NCI-H146 treated with DMSO at 0.1 percent for 48 hours (cell line): ENCODE data around the gene C3orf62.

Source experiments
- DNase-seq: peaks from one replicate; lab custom pipeline; 2025; ENCODE audit not compliant: unreplicated experiment; lab: John Stamatoyannopoulos, UW

Gene C3orf62

DNA sequence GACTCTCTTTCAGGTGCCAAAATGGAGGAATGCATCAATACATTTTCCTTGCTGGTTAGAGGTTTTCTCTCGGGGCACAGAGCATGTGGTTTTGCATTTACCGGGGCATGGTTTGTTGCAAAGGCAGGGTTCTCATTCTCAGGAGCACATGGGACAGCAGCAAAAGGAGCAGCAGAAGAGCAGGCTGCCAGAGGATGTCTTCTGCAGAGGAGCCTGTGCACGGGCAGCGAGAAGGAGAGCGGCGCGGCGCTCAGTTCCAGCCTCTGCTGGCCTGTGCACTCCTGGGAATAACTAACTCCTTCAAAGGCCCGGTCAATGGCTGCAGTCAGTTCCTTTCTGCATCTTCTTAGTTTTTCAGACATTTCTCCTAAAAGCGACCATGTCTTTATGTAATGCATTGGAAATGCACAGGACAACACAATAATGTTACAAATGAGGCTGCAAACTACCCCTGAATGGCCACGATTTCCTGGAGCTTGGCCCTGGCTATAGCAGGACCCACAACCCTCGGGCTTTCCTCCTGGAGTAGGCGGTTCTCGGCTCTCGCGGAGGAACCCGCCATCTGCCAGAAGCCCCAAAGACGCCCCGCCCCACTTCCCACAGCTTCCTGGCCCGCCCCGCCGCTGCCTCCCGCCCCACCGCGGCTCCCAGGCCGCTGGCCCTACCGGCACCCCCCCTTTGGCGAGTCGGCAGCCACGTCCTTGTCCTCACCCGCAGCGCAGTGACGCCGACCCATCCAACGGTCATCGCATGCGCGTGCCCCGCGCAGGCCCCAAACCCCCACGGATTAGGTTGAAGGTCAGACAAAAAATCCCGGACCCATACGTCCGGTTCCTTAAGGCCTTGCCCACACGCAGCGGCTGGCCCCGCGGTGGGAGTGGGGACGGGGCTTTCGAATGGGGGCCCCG, at the start of gene C3orf62:
C3orf62 (minus strand) TSS at position 758 of the 908 bp plus-strand sequence; CDS start at position 398, 360 bp downstream.
- no peak for DNase-seq

DNA sequence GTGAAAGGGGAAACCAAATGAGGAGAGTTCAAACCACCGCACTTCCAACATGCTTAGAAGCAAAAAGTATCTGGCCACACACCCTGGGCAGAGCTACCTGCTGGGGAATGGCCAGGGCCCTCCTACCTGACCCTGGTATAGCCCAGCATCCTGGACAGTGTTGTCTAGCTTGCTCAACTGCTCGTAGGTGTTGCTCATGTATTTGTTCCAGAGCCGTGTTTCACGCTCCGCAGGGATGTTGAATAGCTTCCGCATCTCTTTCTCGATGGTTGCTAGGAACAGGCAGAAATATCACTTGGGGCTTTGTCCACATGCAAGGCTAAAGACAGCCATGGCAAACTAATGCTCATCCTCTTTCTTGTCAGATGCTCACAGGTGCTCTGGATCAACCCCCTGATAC, 47.7 kb upstream of the C3orf62 start:
- no peak for DNase-seq

DNA sequence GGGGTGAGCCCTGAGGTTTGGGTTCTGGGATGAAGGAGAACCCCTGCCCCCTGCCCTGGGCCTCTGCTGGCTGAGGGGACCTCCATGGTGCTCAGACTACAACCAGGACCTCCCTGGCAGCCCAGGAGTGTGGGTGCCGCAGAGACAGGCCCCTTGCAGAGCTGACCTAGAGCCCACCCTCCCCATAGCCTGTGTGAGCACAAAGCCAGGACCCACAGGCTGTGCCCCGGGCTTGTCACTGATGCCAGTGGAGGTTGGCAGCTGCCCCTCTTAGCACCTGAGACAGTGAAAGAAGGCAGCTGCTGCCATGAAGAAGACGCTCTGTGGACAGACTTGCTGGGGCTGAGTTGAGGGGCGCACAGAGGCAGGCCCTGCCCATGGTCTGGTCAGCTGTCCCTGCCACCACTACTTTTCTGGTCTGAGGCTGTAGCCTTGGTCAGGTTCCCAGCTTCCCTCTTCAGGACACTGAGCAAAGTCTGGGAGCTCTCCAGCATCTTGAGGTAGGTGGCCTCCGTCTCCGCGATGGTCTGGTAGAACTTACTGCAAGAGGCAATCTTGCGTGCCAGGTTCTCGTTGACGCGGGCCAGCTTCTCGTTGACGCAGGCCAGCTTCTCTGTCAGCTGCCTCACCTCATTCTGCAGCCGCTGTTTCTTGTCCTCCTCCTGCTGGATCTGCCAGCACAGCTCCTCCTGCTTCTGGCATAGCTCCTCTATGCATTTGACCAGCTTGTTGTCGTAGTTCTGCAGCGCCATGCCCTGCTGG, 39.8 kb upstream of the C3orf62 start:
- no peak for DNase-seq

DNA sequence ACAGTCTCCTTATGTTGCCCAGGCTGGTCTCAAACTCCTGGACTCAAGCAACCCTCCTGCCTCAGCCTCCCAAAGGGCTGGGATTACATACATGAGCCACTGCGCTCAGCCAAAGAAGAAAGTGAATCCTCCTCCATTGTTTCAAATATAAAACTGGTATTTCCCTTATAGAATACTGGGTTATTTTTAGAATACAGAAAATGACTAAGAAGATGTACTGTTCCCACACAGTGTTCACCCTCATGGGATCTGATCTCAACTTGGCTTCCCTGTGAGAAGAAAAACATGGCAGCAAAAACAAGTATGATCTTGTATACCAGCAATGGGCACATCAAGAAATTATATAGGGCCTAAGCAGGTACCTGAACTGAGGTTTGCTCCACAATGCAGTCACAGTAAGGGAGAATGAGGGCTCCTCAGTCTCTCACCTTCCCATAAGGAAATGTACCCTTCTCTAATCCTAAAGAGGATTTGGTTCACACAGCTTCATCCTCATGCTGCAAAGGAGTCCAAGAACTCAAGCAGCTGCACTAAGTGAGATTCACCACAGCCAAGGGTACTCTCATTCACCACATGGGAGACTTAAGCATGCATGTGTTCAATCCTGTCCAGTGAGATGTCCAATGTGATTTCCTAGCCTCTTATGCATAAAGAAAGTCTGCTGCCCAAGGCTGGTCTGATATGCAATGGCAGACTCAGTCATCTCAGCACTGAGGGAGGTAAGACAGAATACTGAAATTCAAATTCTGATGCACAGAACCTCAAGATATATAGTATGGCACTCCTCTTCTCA, 37.1 kb upstream of the C3orf62 start:
- no peak for DNase-seq

DNA sequence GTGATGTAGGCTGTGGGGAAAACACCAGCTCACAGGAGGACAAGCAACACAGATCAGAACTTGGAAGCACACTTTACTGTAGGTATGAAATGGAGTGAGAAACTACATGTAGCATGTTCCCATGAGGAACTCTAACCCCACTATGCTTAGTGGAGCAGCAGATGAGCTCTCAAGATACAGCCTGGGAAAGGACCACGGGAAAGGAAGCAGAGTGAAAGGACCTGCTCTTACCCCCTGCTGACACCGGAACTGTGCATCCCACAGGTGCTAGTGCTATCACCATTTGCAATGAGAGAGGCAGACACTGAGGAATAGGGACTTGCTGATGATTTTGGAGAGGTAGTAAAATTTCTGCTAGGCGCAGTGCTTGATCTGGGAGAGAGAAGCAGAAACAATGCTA, 34.3 kb upstream of the C3orf62 start:
- DNase-seq, result no peak

DNA sequence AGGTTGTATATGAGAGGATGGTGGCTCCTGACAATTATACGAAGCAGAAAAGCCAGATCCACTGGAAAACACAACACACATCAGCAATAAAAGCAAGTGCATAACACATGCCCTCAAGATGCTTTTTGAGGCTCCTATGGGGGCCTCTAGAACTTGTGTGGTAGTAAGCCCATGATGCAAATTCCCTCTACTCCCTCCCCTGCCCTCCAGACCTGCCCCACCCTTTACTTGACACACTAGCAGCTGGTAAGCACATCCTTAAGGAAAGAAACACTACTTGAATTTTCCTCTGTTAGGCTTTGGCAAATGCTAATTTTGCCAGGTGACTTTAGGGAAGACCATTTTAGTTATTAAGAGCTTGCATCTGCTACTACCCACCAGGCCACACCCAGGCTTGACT, 33.6 kb upstream of the C3orf62 start:
- no peak for DNase-seq

DNA sequence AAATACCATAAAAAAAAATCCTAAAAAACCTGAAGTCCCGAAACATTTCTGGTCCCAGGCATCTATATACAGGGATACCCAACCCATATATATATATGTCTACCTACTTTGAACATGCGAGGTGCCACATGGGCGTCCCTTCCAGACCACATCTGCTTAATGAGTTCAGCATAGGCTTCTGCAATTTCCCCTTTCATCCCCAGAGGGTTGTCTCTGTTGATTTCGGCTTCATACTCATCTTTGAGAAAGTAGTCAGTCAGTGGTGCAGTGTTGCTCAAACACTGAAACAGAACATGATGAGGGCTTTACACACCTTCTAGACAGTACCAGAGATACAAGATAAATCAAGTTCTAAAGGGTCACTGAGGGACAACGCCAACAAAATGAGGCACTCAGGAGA, 28.6 kb upstream of the C3orf62 start:
- DNase-seq, result no peak

DNA sequence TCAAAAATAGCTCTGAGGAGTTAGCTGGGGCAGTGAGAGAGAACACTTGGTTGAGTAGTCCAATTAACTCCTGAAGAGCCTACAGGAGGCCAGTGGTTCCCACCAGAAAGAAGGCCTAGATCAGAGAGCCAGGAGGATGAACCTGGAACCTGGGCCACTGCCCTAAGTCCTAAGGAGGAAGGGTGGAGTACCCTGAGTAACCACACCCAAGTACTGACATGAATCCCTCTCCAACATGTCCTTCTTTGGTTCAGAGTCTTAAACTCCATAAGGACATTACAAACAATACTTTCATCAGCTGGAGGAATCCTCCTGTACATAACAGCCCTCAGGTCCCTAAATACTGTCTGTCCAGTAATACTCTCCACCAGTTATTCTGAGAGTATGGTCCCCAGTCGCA, 25.6 kb upstream of the C3orf62 start:
- no peak for DNase-seq

DNA sequence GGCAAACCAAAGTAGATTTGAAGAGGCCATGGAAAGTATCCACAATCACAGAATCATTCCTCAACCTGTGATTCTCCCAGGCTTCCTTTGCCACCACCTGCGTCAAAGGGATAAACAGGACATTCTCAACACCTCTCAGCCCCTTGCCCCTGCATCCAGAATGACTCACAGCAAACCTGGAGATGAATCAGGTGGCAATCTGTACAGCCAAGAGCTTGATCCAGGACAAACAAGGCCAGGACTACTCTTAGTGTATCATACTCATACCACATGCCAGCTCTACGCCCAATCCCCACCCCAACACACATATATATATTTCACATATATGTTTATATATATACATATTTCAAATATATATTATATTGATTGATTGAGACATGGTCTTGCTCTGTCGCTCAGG, 23.6 kb upstream of the C3orf62 start:
- DNase-seq, result no peak

DNA sequence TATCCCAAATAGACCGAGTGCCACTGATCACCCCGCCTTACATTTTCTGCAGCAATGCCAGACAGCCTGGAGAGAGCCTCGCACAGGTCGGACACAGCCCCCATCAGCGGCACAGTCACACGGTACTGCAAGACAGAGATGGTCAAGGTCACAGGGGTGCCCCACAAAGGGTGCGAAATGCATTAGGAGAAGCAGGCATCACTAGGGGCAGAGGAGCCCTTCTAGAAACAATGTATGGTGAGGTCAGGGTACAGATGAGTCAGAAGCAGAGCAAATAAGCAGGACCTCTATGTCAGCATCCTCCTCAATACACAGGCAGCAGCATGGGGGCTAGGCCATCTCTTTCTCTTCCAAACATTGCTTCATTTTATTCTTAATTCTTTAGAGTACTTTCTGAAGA, 21.5 kb upstream of the C3orf62 start:
- DNase-seq, result no peak

DNA sequence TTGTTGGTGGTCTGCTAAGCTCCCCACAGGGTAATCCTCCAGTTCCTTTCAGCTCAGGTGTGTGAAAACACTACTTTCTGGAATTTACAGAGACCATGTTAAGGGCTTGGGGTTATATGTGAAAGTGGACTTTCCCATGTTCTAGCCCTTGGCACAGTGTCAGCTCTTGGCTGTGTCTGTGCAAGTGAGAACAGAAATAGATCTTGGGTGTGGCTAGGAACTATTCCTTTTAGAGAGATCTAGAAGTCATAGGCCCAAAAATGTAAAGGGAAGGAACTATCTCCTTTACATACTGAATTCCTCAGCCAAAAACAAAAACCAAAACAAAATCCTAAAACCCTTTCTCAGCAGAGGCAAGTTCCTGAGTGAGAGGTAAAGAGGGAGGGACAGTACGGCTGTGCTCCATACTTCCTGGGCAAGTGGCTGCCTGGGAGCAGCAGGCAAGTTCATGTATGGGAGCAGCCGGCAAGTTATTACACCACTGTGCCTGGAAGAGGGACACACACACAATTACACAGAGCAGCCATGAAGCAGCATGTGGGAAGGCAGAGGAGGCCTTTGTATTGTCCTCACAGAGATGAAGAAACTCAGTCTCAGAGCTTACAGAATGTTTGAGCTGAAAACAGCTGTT, 19.9 kb upstream of the C3orf62 start:
- DNase-seq, result no peak

DNA sequence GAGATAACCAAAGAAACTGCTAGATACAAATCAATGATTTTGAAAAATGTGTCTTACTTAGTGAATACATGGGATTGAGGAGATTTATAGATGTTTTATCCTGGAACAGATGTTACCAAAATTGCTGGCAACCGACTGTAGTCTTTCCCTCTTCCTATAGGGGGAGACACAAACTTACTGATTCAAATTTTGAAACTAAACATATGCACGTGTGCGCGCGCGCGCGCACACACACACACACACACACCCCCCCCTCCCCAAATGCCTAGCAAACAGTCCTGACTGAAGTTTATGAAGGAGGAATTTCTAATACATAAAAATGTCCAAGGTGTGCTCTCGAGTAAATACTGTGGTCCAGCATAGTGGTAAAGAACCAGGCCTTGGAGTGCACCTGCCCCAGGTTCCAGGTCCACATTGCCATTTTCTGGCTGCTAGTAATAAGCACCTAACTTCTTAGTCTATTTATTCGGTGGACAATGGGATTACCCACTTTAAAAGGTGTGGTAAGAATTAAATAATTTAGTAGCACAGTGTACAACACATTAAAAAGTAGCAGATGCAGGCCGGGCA, 18.5 kb upstream of the C3orf62 start:
- no peak for DNase-seq

DNA sequence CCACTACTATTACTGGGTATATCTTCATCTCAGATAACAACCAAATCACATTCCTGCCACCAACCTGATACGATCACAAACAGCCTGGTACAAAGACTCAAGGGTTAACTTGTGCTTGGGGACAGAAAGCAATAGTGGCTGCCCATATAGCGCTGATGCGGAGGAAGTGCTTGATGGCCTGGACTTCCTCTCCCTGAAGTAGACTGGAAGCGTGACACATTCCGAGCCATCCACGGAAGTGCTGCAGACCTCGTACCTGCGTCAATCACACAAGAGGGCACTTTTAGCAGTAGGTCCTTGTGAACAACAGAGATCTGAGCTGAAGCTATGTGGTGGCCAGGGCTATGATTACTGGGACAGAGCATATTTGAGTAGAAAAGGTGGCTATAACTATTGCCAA, 17.3 kb upstream of the C3orf62 start:
- no peak for DNase-seq

DNA sequence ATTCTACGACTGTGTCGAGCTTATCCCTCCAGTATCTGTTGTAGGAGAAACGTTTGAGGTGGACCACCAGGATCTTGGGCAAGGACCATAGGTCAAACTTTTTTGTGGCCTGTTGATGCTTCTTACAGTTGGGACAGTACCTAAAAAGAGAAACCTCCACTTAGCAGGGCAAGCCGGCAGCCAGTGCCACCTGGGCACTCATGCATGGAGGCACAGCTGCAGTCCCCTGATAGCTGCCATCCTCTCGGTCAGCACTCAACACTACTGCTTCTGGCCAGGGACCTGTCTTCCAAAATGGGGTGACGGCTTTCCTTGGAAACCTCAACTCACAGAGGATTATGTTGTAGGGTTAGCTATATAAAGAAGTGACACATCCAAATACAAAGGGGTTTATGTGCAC, 7.0 kb upstream of the C3orf62 start:
- no peak for DNase-seq

DNA sequence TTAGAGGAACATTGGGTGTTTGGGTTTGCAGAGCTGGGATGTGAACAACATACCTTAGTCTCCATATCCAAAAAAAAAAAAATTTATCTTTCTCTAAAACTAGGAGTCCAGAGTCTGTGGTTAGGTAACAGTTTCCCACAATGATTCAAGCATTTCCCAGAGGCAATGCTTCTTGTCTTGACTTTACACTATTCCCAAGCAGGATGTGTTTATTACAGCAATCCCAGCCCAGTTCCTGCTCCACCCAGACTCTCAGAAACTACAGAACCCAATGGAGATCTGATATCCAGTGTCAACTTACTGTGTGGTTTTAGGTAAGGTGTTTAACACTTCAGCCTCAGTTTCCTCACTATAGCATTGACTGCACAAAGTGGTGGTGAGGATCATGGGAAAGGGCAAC, 2.3 kb upstream of the C3orf62 start:
- no peak for DNase-seq

DNA sequence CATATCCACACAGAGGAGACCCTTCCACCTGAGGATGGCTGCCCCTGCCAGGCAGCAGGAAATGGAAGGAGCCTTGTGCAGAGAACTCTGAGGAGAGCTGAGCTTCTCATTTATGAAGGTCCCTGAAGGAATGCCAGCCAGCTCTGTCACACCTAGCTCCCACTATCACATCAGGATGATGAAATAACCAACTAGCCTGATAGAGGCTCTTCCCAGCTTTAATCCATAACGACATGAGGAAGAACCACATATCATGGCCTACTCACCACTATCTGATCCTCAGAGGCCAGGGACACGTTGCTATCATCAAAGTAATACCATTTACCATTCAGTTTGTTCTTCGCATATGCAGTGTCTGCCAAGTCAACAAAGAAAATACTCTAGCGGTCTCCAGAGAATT, 1.5 kb upstream of the C3orf62 start:
- no peak for DNase-seq

DNA sequence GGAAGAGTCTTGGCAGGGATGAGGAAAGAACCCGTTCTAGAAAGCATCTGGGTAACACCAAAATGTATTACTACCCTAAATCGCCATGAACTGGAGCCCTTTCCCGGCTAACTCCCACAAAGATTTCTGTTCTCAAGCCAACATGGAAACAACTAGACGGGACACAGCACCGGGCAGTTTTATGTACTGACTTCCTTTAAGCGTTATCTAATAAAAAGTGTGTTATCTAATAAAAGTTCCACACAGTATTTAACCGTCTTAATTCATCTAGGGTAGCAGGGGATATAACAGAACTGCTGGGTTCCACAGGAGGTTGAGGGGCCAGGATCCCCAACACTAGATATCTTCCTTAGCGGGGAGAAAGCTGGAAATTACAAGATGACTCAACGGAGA, 347 bp upstream of the C3orf62 start:
- DNase-seq, result no peak

DNA sequence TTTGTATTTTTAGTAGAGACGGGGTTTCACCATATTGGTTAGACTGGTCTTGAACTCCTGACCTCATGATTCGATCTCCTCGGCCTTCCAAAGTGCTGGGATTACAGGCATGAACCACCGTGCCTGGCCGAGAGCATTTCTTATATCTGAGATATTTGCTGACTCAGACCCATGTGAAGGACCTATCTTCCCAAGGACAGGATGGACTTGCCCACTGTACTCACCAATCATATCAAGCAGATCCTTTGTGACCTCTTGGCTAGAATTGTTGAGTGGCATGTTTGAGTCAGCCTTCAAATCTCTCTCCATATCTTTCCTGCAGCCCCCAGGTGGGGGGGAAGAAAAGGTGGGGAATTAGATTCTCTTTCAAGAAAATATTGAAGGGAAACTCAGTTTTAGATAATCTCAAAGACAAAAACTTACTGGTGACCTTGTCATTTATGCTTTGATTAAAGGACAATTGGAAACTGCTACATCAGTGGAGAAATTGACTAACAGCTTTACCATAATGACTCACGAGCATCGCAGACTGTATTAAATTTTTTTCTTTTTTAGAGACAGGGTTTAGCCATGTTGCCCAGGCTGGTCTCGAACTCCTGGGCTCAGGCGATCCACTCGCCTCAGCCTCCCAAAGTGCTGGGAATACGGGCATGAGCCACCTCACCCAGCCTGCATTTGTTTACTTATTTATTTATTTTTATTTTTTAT, 3.1 kb downstream of the C3orf62 start:
- no peak for DNase-seq

DNA sequence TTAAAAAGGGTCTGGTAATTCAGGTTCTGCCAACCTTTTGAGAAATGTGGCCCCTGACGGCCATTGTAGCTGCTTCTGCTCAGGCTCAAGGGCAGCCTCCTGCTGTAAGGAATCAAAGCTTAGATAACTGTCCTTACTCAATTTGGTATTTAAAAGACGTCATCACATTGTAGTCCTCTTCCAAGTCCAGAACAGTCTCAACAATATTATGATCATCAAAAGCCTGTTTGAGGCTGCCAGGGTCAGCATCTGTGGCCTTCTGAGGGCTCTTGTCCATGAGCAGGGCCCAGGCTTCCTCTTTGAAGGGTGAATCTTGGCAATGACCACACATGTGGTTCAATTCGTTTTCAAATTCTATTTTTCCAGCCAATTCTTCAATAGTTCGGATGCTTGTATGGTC, 6.0 kb downstream of the C3orf62 start:
- DNase-seq, result no peak

DNA sequence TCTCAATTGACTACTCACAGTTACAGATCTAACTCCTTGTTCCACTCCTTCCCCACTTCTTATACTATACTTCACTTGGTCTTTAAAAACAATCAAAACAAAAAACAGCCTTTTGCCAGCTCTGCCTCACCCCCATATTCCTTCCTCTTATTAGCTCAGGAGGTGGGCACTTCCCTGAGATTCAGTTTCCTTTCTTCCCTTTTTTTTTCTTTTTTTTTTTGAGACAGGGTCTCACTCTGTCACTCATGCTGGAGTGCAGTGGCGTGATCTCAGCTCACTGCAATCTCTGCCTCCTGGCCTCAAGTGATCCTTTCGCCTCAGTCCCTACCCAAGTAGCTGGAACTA, 6.9 kb downstream of the C3orf62 start:
- no peak for DNase-seq
